ENCODE data around the gene PMPCB. TPM values are rescaled to one million over a fixed set of nuclear protein-coding genes. Genes with fewer than 3 reads are reported as not detected.
A peak's percentile ranks its signal among the peaks of the same experiment; 100 is the strongest.

The PMPCB gene
- total RNA-seq, 2 experiments from 2014 or later = 80.5 to 89.3 TPM

- ATAC-seq (no peak), DNase-seq (no peak)
- no peak overlapping the region for H3K4me3 Mint-ChIP-seq
- no peak for TF ChIP-seq CTCF (IDR thresholded peaks at IDR 0.05)
- intact Hi-C loops (cut with micrococcal nuclease) = loop anchor here (5.0 kb wide), 1 partner anchor 48 kb away; the partner anchor contains the start of gene PSMC2
- ChIA-PET POLR2A (no interaction called here), CTCF (interaction anchor here (0.6 to 1.5 kb wide), 2 partner anchors 27 to 222 kb away, joined by 3 to 5 read pairs; no protein-coding TSS in a partner anchor)
- H3K27ac Mint-ChIP-seq = no peak overlapping the region
- H3K36me3 Mint-ChIP-seq (ENCODE audit: low read depth) = peaks cover 48% of the 10 kb centered on the region
- H3K27me3 Mint-ChIP-seq = no peaks in the 10 kb centered on the region
- peaks cover 2% of the 10 kb centered on the region for H3K9me3 Mint-ChIP-seq
- H3K4me1 Mint-ChIP-seq (ENCODE audit: low read depth) = peaks cover 39% of the 10 kb centered on the region
Observed at GRCh38 chr7:103299660-103300059, 2.4 kb downstream of the PMPCB start.

DNA sequence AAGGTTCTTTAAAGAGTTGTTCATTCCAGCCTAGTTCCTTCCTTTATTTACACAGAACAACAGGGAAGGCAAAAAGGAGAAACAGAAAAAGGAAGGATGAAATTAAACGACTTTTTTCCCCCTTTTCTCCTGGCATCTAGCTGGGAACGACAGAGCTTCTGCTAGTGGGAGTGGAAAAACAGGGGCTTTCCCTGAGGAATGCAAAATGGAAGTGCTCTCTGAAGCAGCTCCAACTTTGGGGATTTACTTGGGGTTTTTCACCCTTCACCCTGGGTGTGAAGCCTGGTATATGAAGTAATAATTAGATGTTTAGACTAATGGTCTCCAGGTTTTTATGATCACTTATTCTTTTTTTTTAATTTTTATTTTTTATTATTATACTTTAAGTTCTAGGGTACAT is 4.2 kb downstream of the PMPCB start:
- ATAC-seq = no peak
- no peak for DNase-seq
- ChIA-PET POLR2A (interaction anchor here (1.5 kb wide), 2 partner anchors 11 to 46 kb away, joined by 4 to 6 read pairs; partner anchors contain the start of gene PSMC2), CTCF (no interaction called here)
- intact Hi-C loops (cut with micrococcal nuclease) = loop anchor here (5.0 kb wide), 1 partner anchor 46 kb away; the partner anchor contains the start of gene PSMC2
- peaks cover 46% of the 10 kb centered on the region for H3K4me1 Mint-ChIP-seq (ENCODE audit: low read depth)
- TF ChIP-seq CTCF (IDR thresholded peaks at IDR 0.05) = no peak
- no peaks in the 10 kb centered on the region for H3K27me3 Mint-ChIP-seq
- no peak overlapping the region for H3K4me3 Mint-ChIP-seq
- H3K36me3 Mint-ChIP-seq (ENCODE audit: low read depth) = peaks cover 58% of the 10 kb centered on the region
- H3K9me3 Mint-ChIP-seq = peaks cover 2% of the 10 kb centered on the region
- peak overlapping the region; percentile 20 for H3K27ac Mint-ChIP-seq

GRCh38 chr7:103307503-103308231 is 10.4 kb downstream of the PMPCB start:
- Mint-ChIP-seq H3K4me3 (no peak overlapping the region), H3K9me3 (peaks cover 2% of the 10 kb centered on the region), H3K27ac (peak overlapping the region; percentile 55), H3K4me1 (ENCODE audit: low read depth) (peaks cover 22% of the 10 kb centered on the region), H3K27me3 (no peaks in the 10 kb centered on the region), H3K36me3 (ENCODE audit: low read depth) (peaks cover 66% of the 10 kb centered on the region)
- no peak for DNase-seq
- no peak for TF ChIP-seq CTCF (IDR thresholded peaks at IDR 0.05)
- no peak for ATAC-seq
- intact Hi-C loops (cut with micrococcal nuclease) = no loop called here
- POLR2A ChIA-PET = interaction anchor here (1.1 to 1.6 kb wide), 5 partner anchors 18 to 40 kb away, joined by 3 to 5 read pairs (median 3); partner anchors contain the start of genes DNAJC2 and PSMC2
- CTCF ChIA-PET = interaction anchor here (1.8 to 2.8 kb wide), 2 partner anchors 9 to 10 kb away, joined by 5 to 12 read pairs; no protein-coding TSS in a partner anchor

GRCh38 chr7:103314852-103315251 is 17.6 kb downstream of the PMPCB start:
- DNase-seq = no peak
- CTCF ChIA-PET = no interaction called here
- intact Hi-C loops (cut with micrococcal nuclease) = no loop called here
- POLR2A ChIA-PET = interaction anchor here (1.4 kb wide), 1 partner anchor 46 kb away, joined by 3 read pairs; no protein-coding TSS in a partner anchor
- no peak for TF ChIP-seq CTCF (IDR thresholded peaks at IDR 0.05)
- H3K4me3 Mint-ChIP-seq = no peak overlapping the region
- no peaks in the 10 kb centered on the region for H3K27me3 Mint-ChIP-seq
- ATAC-seq = no peak
- peaks cover 4% of the 10 kb centered on the region for H3K4me1 Mint-ChIP-seq (ENCODE audit: low read depth)
- peak overlapping the region; percentile 73 for H3K27ac Mint-ChIP-seq
- peaks cover 66% of the 10 kb centered on the region for H3K36me3 Mint-ChIP-seq (ENCODE audit: low read depth)
- no peaks in the 10 kb centered on the region for H3K9me3 Mint-ChIP-seq
